ENCODE data around the gene GRB10. TPM values are rescaled to one million over a fixed set of nuclear protein-coding genes. Genes with fewer than 3 reads are reported as not detected.
A peak's percentile ranks its signal among the peaks of the same experiment; 100 is the strongest.

GRB10 gene
- total and polyA plus RNA-seq, 5 donors from 2014 or later = 0.25 to 2.3 TPM; not detected in 3

DNA sequence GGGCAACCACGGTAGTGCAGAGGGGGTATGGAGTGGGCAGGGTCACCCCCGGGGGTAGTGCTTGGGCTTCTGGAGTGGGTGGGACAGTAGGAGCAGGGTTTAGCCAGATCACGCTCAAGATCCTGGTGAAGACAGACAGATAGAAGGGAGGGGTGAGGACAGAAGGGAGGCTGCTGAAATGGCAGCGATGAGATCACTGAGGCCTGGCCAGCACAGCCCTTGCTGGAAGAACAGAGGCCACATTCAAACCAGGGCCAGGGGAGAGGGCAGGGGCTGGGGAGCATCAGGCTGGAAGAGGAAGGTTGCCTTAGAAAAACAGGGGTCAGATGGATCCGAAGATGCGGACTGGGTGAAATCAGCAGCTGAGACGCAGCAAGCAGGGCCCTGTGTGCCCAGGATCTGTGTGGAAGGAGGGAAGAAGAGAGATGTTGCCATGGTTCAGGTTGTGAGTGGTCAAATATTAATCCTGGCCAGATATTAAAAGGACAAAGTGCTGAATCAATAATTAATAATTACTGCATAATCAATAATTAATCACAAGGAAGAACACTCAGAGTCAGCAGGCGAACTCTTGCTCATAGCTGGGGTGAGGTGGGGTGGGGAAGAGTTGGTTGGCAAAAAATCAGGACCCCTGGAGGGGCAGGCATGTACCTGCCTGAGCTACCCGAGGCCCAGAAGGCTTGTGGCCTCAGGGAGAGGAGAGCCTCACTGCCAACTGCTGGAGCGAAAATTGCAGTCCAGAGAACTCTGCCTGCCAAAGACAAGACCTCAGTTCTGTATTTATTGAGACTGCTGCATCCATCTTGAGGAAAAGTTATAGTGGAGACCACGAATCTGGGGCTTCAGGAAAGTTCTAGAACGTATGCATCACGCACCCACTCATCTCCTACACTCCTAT, 105.7 kb downstream of the GRB10 start:
- Mint-ChIP-seq H3K27ac (peak overlapping the region in 1 of 3 donors; percentile 45), H3K36me3 (no peaks in the 10 kb centered on the region), H3K4me3 (no peak overlapping the region), H3K27me3 (peaks cover 13% of the 10 kb centered on the region), H3K4me1 (peaks cover 0 to 1% (median 0%) of the 10 kb centered on the region in 4 donors), H3K9me3 (no peaks in the 10 kb centered on the region)
- H3K27me3 ChIP-seq (ENCODE audit: control insufficient read depth, insufficient read depth, low read length) = peaks cover 6% of the 10 kb centered on the region
- H3K9me3 ChIP-seq (ENCODE audit: control insufficient read depth in 2 of 2, low read length in 2 of 2) = no peaks in the 10 kb centered on the region
- no peak overlapping the region for H3K4me3 ChIP-seq (ENCODE audit: low read depth, low read length)
- H3K27ac ChIP-seq (ENCODE audit: insufficient read depth, low read length, poor library complexity, severe bottlenecking) = no peak overlapping the region
- no peaks in the 10 kb centered on the region for H3K4me1 ChIP-seq (ENCODE audit: control insufficient read depth, insufficient read depth, low read length, poor library complexity, severe bottlenecking)
- DNase-seq (no peak), ATAC-seq (ENCODE audit: low read depth in 2 of 2) (no peak)
- no peaks in the 10 kb centered on the region for H3K36me3 ChIP-seq (ENCODE audit: control insufficient read depth, insufficient read depth, low read length)

DNA sequence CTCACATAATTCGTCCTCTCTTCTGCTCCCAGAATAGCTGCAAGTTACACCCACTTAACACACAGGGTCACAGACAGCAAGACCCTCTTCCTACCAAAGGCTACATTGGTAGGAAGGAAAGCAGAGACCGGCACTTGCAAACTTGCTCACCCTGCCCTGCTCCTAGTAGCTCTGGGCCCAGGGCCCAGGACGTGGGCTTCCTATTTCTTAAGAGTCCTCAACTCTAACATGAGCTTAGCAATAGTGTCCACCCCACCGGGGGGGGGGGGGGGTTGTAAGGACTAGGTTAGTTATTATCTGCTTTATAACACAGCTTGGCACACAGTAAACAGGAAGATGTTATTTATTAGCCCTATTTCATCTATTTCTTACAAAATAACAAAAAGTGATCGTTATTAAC, 106.6 kb downstream of the GRB10 start:
- H3K36me3 ChIP-seq (ENCODE audit: control insufficient read depth, insufficient read depth, low read length) = no peaks in the 10 kb centered on the region
- Mint-ChIP-seq H3K9me3 (no peaks in the 10 kb centered on the region), H3K4me1 (peaks cover 0 to 1% (median 0%) of the 10 kb centered on the region in 4 donors), H3K36me3 (no peaks in the 10 kb centered on the region), H3K27me3 (peaks cover 14% of the 10 kb centered on the region), H3K27ac (no peak overlapping the region), H3K4me3 (peak overlapping the region in 1 of 4 donors; percentile 53)
- H3K4me3 ChIP-seq (ENCODE audit: low read depth, low read length) = no peak overlapping the region
- H3K27me3 ChIP-seq (ENCODE audit: control insufficient read depth, insufficient read depth, low read length) = peaks cover 6% of the 10 kb centered on the region
- H3K27ac ChIP-seq (ENCODE audit: insufficient read depth, low read length, poor library complexity, severe bottlenecking) = no peak overlapping the region
- ATAC-seq (ENCODE audit: low read depth in 2 of 2) = no peak
- DNase-seq = no peak
- H3K4me1 ChIP-seq (ENCODE audit: control insufficient read depth, insufficient read depth, low read length, poor library complexity, severe bottlenecking) = no peaks in the 10 kb centered on the region
- H3K9me3 ChIP-seq (ENCODE audit: control insufficient read depth in 2 of 2, low read length in 2 of 2) = no peaks in the 10 kb centered on the region

DNA sequence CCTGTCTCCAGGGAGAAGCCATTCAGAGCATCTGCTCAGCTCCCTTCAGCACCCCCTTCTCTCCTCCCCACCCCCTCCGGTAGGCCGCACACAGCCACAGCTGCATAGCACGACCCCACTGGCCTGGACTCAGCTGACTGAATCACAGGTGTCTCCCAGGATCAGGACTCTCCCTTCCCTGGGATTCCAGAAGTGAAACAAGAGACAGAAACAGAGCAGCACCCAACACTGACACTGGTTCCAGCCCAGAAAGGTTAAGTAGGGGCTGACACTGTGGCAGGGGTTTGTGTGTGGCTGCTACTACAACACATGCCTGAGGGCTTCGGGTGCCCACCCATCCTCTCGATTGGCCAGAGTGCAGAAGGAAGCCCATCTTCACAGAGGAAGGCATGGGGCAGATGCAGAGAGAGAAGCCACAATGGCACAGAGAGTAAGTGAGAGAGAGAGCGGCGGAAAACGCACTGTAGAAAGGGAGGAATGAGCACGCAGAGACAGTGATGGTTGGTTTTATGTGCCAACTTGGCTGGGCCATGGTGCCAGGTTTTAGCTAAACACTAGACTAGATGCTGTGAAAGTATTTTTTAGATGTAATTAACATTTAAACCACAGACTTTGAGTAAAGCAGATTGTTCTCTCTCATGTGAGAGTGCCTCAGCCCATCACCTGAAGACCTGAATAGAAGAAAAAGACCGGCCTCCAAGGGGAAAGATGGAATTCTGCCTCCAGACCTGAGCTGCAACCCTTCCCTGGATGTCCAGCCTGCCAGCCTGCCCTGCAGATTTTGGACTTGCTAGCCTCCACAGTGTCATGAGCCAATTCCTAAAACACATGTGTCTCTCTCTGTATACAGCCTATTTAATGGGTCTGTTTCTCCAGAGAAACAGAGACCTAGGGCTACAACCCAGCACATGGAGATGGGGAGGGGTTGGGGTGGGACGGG, 107.5 kb downstream of the GRB10 start:
- H3K4me1 Mint-ChIP-seq = peaks cover 0 to 1% (median 0%) of the 10 kb centered on the region in 4 donors
- H3K36me3 Mint-ChIP-seq = no peaks in the 10 kb centered on the region
- Histone ChIP-seq H3K4me1 (ENCODE audit: control insufficient read depth, insufficient read depth, low read length, poor library complexity, severe bottlenecking) (no peaks in the 10 kb centered on the region), H3K9me3 (ENCODE audit: control insufficient read depth in 2 of 2, low read length in 2 of 2) (no peaks in the 10 kb centered on the region), H3K36me3 (ENCODE audit: control insufficient read depth, insufficient read depth, low read length) (no peaks in the 10 kb centered on the region), H3K27ac (ENCODE audit: insufficient read depth, low read length, poor library complexity, severe bottlenecking) (no peak overlapping the region), H3K4me3 (ENCODE audit: low read depth, low read length) (no peak overlapping the region), H3K27me3 (ENCODE audit: control insufficient read depth, insufficient read depth, low read length) (peaks cover 6% of the 10 kb centered on the region)
- H3K9me3 Mint-ChIP-seq = no peaks in the 10 kb centered on the region
- no peak overlapping the region for H3K4me3 Mint-ChIP-seq
- ATAC-seq (ENCODE audit: low read depth in 2 of 2) (no peak), DNase-seq (no peak)
- peak overlapping the region in 1 of 3 donors; percentile 76 for H3K27ac Mint-ChIP-seq
- peaks cover 18% of the 10 kb centered on the region for H3K27me3 Mint-ChIP-seq

DNA sequence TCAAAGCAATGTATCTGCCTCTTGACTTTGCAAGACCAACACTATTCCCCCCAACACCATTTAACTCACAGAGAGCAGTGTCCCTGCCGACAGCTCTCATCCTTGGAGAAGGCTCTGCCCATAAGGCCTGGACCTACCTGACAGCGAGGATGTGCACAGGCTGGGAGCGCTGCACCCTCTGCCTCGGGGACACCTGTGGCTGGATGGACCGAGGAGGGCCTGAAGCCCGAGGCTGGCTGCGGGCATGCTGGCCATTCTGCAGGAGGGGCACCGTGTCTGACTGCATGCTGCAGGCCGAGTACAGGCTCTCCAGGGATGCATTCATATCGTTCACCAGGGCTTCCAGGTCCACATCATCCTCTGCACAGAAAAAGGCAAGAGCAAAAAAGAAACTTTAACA, 108.4 kb downstream of the GRB10 start:
- peaks cover 16% of the 10 kb centered on the region for H3K27me3 Mint-ChIP-seq
- Histone ChIP-seq H3K4me3 (ENCODE audit: low read depth, low read length) (no peak overlapping the region), H3K27me3 (ENCODE audit: control insufficient read depth, insufficient read depth, low read length) (peaks cover 2% of the 10 kb centered on the region), H3K9me3 (ENCODE audit: control insufficient read depth in 2 of 2, low read length in 2 of 2) (no peaks in the 10 kb centered on the region), H3K27ac (ENCODE audit: insufficient read depth, low read length, poor library complexity, severe bottlenecking) (no peak overlapping the region), H3K4me1 (ENCODE audit: control insufficient read depth, insufficient read depth, low read length, poor library complexity, severe bottlenecking) (no peaks in the 10 kb centered on the region), H3K36me3 (ENCODE audit: control insufficient read depth, insufficient read depth, low read length) (no peaks in the 10 kb centered on the region)
- H3K4me1 Mint-ChIP-seq = peaks cover 0 to 1% (median 0%) of the 10 kb centered on the region in 4 donors
- H3K36me3 Mint-ChIP-seq = no peaks in the 10 kb centered on the region
- no peak overlapping the region for H3K4me3 Mint-ChIP-seq
- ATAC-seq (ENCODE audit: low read depth in 2 of 2) (no peak), DNase-seq (no peak)
- no peak overlapping the region for H3K27ac Mint-ChIP-seq
- H3K9me3 Mint-ChIP-seq = peaks cover 0 to 1% (median 0%) of the 10 kb centered on the region in 7 donors

DNA sequence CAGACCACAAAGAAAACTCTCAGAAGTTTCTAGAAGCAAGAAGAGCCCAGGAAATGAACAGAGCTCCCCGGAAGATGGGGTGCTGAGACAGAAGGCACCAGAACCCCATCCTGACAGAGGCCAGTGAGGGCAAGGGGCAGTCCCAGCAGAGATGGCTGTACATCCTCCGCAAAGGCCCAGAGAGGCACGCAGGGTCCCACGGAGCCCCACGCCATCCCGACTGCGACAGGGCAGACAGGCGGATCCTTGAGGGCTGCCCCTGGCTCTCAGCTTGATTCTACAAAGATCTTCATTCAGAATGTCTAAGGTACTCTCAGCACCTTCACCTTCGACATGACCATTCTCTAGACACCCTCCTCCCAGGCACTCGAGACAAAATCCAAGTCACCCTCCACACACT, 109.6 kb downstream of the GRB10 start:
- no peak overlapping the region for H3K27ac ChIP-seq (ENCODE audit: insufficient read depth, low read length, poor library complexity, severe bottlenecking)

DNA sequence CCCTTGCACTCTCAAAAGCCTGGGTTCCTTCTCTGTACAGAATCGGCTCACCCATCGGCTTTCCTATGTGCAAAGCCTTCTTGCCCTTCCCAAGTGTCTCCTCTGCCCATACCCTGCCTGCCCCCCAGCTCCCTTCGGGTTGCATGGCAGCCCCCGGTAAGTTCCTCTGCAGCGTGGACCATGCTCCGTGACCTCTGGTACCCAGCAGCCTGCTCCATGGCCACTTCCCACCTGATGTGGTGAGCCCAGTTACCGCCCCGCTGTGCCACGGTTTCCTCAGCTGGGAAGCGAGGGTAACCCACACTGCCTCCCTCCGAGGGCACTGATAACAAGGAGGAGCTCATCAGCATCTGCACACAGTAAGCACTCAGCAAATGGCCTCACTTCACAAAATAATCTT, 110.7 kb downstream of the GRB10 start:
- no peak overlapping the region for H3K4me3 ChIP-seq (ENCODE audit: low read depth, low read length)
- no peaks in the 10 kb centered on the region for H3K9me3 ChIP-seq (ENCODE audit: control insufficient read depth in 2 of 2, low read length in 2 of 2)
- H3K27me3 Mint-ChIP-seq = peaks cover 23% of the 10 kb centered on the region
- DNase-seq (no peak), ATAC-seq (ENCODE audit: low read depth in 2 of 2) (no peak)
- no peak overlapping the region for H3K27ac ChIP-seq (ENCODE audit: insufficient read depth, low read length, poor library complexity, severe bottlenecking)
- H3K4me3 Mint-ChIP-seq = no peak overlapping the region
- H3K27ac Mint-ChIP-seq = peak overlapping the region in 1 of 3 donors; percentile 15
- no peaks in the 10 kb centered on the region for H3K36me3 ChIP-seq (ENCODE audit: control insufficient read depth, insufficient read depth, low read length)
- H3K4me1 Mint-ChIP-seq = peaks cover 0 to 1% (median 0%) of the 10 kb centered on the region in 4 donors
- H3K4me1 ChIP-seq (ENCODE audit: control insufficient read depth, insufficient read depth, low read length, poor library complexity, severe bottlenecking) = no peaks in the 10 kb centered on the region
- H3K27me3 ChIP-seq (ENCODE audit: control insufficient read depth, insufficient read depth, low read length) = peaks cover 4% of the 10 kb centered on the region
- H3K36me3 Mint-ChIP-seq = no peaks in the 10 kb centered on the region
- peaks cover 0 to 2% (median 0%) of the 10 kb centered on the region in 7 donors for H3K9me3 Mint-ChIP-seq

More for the DNA sequence above, 109.6 kb downstream of the GRB10 start:
- H3K4me3 ChIP-seq (ENCODE audit: low read depth, low read length) = no peak overlapping the region
- H3K36me3 Mint-ChIP-seq = no peaks in the 10 kb centered on the region
- H3K4me1 Mint-ChIP-seq = peaks cover 0 to 1% (median 0%) of the 10 kb centered on the region in 4 donors
- H3K27me3 Mint-ChIP-seq = peaks cover 19% of the 10 kb centered on the region
- no peak overlapping the region for H3K4me3 Mint-ChIP-seq
- peaks cover 0 to 2% (median 0%) of the 10 kb centered on the region in 7 donors for H3K9me3 Mint-ChIP-seq
- no peaks in the 10 kb centered on the region for H3K9me3 ChIP-seq (ENCODE audit: control insufficient read depth in 2 of 2, low read length in 2 of 2)
- H3K27me3 ChIP-seq (ENCODE audit: control insufficient read depth, insufficient read depth, low read length) = no peaks in the 10 kb centered on the region
- H3K36me3 ChIP-seq (ENCODE audit: control insufficient read depth, insufficient read depth, low read length) = no peaks in the 10 kb centered on the region
- H3K27ac Mint-ChIP-seq = no peak overlapping the region
- H3K4me1 ChIP-seq (ENCODE audit: control insufficient read depth, insufficient read depth, low read length, poor library complexity, severe bottlenecking) = no peaks in the 10 kb centered on the region
- ATAC-seq (ENCODE audit: low read depth in 2 of 2) (no peak), DNase-seq (no peak)

DNA sequence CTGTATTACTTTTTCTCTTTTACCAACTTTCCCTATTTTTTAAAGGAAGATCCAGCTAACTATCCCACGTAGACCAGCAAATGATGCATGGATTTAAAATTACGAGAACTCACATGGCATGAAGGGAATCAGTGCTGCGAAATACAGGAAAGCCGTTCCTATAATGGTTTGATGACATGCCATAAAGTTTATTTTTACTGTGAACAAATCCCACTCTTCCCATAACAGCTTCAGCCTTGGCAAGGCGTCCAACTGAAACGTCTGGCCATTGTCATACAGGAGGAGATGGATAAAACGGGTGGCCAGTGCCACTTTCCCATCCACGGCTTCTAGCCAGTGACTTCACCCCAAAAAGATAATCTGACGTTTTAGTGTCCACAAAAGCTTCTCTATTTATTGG, 111.3 kb downstream of the GRB10 start:
- H3K36me3 Mint-ChIP-seq = no peaks in the 10 kb centered on the region
- H3K27me3 Mint-ChIP-seq = peaks cover 24% of the 10 kb centered on the region
- DNase-seq (no peak), ATAC-seq (ENCODE audit: low read depth in 2 of 2) (no peak)
- no peak overlapping the region for H3K4me3 Mint-ChIP-seq
- H3K4me1 Mint-ChIP-seq = peaks cover 0 to 1% (median 0%) of the 10 kb centered on the region in 4 donors
- H3K27ac ChIP-seq (ENCODE audit: insufficient read depth, low read length, poor library complexity, severe bottlenecking) = no peak overlapping the region
- H3K27me3 ChIP-seq (ENCODE audit: control insufficient read depth, insufficient read depth, low read length) = peaks cover 4% of the 10 kb centered on the region
- no peaks in the 10 kb centered on the region for H3K4me1 ChIP-seq (ENCODE audit: control insufficient read depth, insufficient read depth, low read length, poor library complexity, severe bottlenecking)
- no peaks in the 10 kb centered on the region for H3K9me3 ChIP-seq (ENCODE audit: control insufficient read depth in 2 of 2, low read length in 2 of 2)
- peaks cover 0 to 2% (median 0%) of the 10 kb centered on the region in 7 donors for H3K9me3 Mint-ChIP-seq
- H3K4me3 ChIP-seq (ENCODE audit: low read depth, low read length) = no peak overlapping the region
- no peak overlapping the region for H3K27ac Mint-ChIP-seq
- H3K36me3 ChIP-seq (ENCODE audit: control insufficient read depth, insufficient read depth, low read length) = no peaks in the 10 kb centered on the region
